Osteocyte (in vitro differentiated cells): ENCODE data around the gene DHFR. TPM values are rescaled to one million over a fixed set of nuclear protein-coding genes. Genes with fewer than 3 reads are reported as not detected.

Source experiments
- DNase-seq: peaks from one replicate; pipeline ENCODE4 v3.0.0; 2021; ENCODE audit warnings: mixed read lengths; ENCODE audit not compliant: unreplicated experiment; ENCODE audit errors: extremely low spot score
- H3K27ac Mint-ChIP-seq: one replicate; pipeline ENCODE4 v1.8.0; 2021; ENCODE audit warnings: mild to moderate bottlenecking, mixed read lengths; ENCODE audit not compliant: unreplicated experiment
- H3K27me3 Mint-ChIP-seq: one replicate; pipeline ENCODE4 v1.8.0; 2021; ENCODE audit warnings: mixed read lengths; ENCODE audit not compliant: unreplicated experiment
- H3K36me3 Mint-ChIP-seq: one replicate; pipeline ENCODE4 v1.8.0; 2021; ENCODE audit warnings: mixed read lengths; ENCODE audit not compliant: unreplicated experiment
- H3K4me1 Mint-ChIP-seq: one replicate; pipeline ENCODE4 v1.8.0; 2021; ENCODE audit warnings: mixed read lengths; ENCODE audit not compliant: unreplicated experiment
- H3K4me3 Mint-ChIP-seq: one replicate; pipeline ENCODE4 v1.8.0; 2021; ENCODE audit warnings: mild to moderate bottlenecking, moderate library complexity, mixed read lengths; ENCODE audit not compliant: unreplicated experiment
- H3K9me3 Mint-ChIP-seq: one replicate; pipeline ENCODE4 v1.8.0; 2021; ENCODE audit warnings: mixed read lengths; ENCODE audit not compliant: unreplicated experiment
- total RNA-seq: library from RNA; stranded (reverse); gene quantifications from 2 replicates; pipeline ENCODE4 v1.2.1, GENCODE V29; 2021
- TF ChIP-seq, protein P1 (sequence below): fragments of 200-600 bp; sonication (generic); IDR thresholded peaks from 2 replicates; pipeline ENCODE4 v1.5.0; 2021; ENCODE audit warnings: antibody characterized with exemption, mild to moderate bottlenecking, moderate library complexity

Gene DHFR
- total RNA-seq, 1 donor from 2014 or later = 18.5 TPM

DNA sequence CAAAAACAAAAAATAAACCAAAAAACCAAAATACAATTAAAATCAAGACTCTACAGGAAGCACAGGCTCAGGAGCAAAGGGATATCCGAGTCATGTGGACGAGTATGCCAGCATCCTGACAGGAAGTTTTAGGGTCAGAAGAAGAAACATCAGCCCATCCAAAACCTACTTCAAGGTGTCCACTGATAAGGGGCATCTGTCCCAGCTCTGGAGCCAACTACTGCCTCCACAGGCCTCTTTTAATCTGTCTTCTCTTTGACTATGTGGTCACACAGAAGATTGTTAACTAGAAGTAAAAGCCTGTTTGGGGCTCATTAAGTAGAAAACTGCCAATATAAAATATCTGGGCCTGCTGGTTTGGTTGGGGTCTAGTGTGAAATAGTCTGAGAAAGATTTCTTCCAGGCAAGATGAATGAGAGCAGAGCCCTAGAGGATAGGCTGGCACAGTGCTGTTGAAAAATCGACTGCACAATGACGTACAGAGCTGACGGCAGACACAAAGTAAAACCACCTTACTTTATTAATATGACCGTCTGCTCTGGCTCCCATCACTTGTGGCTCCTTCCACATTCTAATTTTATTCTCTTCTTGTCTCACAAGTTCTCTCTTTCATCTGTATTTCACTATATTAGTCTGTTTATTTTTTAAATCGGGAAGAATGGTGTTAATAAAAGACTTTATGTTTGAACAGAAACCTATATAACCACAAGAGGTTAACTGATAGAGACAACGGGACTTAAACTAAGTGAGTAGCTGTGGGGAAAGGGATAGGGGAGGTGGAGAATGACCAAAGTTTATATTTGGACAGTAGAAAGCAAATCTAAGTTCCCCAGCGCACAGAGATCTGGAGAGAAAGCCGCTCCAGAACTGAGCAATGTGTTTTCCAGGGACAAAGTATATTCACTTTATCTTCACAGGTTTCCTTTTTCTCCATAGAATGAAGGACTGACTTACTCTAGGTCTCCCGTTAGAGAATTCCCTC, 23.2 kb downstream of the DHFR start:
- Mint-ChIP-seq H3K27me3 (no peaks in the 10 kb centered on the region), H3K36me3 (peaks cover 16% of the 10 kb centered on the region), H3K4me1 (peaks cover 9% of the 10 kb centered on the region), H3K9me3 (no peaks in the 10 kb centered on the region), H3K4me3 (no peak overlapping the region), H3K27ac (no peak overlapping the region)
- TF ChIP-seq, protein P1, sequence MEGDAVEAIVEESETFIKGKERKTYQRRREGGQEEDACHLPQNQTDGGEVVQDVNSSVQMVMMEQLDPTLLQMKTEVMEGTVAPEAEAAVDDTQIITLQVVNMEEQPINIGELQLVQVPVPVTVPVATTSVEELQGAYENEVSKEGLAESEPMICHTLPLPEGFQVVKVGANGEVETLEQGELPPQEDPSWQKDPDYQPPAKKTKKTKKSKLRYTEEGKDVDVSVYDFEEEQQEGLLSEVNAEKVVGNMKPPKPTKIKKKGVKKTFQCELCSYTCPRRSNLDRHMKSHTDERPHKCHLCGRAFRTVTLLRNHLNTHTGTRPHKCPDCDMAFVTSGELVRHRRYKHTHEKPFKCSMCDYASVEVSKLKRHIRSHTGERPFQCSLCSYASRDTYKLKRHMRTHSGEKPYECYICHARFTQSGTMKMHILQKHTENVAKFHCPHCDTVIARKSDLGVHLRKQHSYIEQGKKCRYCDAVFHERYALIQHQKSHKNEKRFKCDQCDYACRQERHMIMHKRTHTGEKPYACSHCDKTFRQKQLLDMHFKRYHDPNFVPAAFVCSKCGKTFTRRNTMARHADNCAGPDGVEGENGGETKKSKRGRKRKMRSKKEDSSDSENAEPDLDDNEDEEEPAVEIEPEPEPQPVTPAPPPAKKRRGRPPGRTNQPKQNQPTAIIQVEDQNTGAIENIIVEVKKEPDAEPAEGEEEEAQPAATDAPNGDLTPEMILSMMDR = no peak
- DNase-seq = no peak

DNA sequence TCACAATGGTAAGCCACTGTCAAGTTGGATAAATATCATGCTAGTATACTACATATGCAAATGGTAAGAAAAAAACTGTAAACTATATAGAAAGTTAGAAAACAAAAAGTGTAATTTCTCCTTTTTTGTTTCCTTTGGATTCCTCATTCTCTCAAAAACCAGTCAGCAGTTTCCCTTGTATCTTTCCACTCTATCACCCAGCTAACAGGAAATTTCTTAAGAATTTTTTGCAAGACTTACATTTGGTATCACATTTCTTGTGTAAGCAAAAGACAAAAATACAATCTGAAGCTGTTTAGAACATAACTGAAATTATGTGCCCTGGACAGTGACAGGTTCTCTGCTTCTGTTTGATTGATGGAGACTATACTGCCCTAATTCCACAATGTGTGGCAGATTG, 25.5 kb downstream of the DHFR start:
- H3K27ac Mint-ChIP-seq = peak overlapping the region; percentile 73
- peaks cover 9% of the 10 kb centered on the region for H3K4me1 Mint-ChIP-seq
- TF ChIP-seq, protein P1 = no peak
- no peak overlapping the region for H3K4me3 Mint-ChIP-seq
- H3K36me3 Mint-ChIP-seq = peaks cover 16% of the 10 kb centered on the region
- DNase-seq = no peak
- no peaks in the 10 kb centered on the region for H3K9me3 Mint-ChIP-seq
- no peaks in the 10 kb centered on the region for H3K27me3 Mint-ChIP-seq

DNA sequence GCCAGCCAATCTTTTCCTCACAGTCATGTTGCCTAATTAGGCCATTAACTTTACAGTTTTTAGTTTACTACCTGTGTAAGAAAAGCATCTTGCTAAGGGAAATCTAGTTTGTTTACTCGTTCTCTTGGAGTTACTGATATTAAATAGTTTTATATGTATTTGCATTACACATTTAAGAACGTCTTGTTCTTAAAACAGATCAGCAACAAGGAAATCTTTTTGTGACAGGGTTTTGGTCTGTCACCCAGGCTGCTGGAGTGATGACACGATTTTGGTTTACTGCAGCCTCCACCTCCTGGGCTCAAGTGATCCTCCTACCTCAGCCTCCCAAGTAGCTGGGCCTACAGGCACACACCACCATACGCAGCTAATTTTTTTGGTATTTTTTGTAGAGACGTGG, 29.6 kb downstream of the DHFR start:
- peaks cover 9% of the 10 kb centered on the region for H3K4me1 Mint-ChIP-seq
- no peaks in the 10 kb centered on the region for H3K27me3 Mint-ChIP-seq
- no peak overlapping the region for H3K27ac Mint-ChIP-seq
- H3K9me3 Mint-ChIP-seq = no peaks in the 10 kb centered on the region
- TF ChIP-seq, protein P1 = no peak
- H3K4me3 Mint-ChIP-seq = no peak overlapping the region
- peaks cover 7% of the 10 kb centered on the region for H3K36me3 Mint-ChIP-seq
- no peak for DNase-seq

DNA sequence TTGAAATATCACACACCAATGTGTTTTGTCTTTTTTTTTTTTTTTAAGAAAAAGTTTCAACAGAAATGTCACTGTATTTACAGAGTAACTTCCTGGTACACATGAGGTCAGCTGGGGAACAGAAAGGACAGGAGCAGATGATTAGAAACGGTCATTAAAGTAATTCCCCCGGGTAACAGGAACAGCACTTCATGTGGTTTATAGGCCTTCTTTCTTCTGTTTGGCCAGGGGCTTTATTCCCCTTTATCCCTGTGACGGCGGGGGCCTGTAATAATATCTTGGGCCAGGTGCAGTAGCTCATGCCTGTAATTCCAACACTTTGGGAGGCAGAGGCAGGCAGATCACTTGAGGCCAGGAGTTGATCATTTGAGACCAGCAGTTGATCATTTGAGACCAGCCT, 30.8 kb downstream of the DHFR start:
- Mint-ChIP-seq H3K36me3 (peaks cover under 1% of the 10 kb centered on the region), H3K9me3 (no peaks in the 10 kb centered on the region), H3K27ac (no peak overlapping the region), H3K4me1 (peaks cover under 1% of the 10 kb centered on the region), H3K4me3 (no peak overlapping the region), H3K27me3 (no peaks in the 10 kb centered on the region)
- TF ChIP-seq, protein P1 = no peak
- DNase-seq = no peak

DNA sequence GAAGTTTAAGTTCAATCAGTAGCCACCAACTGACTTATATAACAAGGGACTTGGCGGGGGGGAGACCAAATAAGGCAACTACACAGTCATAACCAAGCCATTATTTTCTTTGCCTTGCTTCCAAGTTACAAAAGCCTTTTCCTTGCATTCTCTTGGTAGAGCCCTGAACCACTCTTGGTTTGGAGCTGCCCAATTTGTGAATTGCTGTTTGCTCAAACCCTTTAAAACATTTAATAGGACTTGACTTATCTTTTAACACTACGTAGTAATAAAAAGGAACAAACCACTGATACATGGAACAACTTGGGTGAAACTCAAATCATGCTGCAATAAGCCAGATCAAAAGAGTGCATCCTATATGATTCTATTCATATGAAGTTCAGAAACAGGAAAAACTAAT, 32.0 kb downstream of the DHFR start:
- H3K27ac Mint-ChIP-seq = no peak overlapping the region
- H3K9me3 Mint-ChIP-seq = no peaks in the 10 kb centered on the region
- TF ChIP-seq, protein P1 = no peak
- no peak overlapping the region for H3K4me3 Mint-ChIP-seq
- H3K4me1 Mint-ChIP-seq = no peaks in the 10 kb centered on the region
- DNase-seq = no peak
- H3K36me3 Mint-ChIP-seq = no peaks in the 10 kb centered on the region
- no peaks in the 10 kb centered on the region for H3K27me3 Mint-ChIP-seq
